Fibroblast of skin of abdomen (primary cell): ENCODE measurements around the gene SHB.

ENCODE experiments used
- DNase-seq: peaks from one replicate; pipeline ENCODE4 v3.0.0-alpha.2; 2013

Gene SHB

DNA sequence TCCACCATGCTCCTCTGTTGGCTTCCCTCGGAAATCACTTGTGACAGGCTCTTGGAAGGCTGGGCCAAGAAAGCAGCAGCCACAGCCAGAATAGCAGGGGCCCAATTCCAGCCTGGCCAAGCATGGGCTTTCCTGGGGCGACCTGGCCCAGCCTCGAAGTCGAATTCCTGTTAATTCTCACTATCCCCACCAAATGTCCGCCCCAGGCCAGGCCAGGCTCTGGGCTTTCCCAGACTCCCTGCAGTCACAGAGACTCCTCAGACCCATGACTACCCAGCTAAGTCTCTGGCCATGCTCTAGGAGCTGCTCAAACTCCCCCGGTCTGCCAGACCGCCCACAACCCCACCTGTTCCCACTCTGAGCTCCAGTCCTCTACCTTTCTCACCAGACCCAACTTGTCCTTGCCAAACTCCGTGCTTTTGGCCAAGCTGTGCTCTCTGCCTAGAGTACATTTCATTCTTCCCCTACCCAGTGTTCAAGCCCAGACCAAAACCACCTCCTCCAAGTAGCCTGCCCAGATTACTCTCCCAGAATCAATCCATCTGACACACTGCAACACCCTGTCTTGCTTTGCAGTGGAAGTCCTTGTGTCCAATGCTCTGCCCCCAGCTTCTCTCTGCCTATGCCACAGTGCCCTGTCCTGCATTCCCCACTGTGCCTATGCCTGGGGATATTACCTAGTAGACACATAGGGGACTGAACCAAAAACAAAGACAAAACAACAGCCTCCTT is 26.2 kb downstream of the SHB start:
- DNase-seq, result no peak

DNA sequence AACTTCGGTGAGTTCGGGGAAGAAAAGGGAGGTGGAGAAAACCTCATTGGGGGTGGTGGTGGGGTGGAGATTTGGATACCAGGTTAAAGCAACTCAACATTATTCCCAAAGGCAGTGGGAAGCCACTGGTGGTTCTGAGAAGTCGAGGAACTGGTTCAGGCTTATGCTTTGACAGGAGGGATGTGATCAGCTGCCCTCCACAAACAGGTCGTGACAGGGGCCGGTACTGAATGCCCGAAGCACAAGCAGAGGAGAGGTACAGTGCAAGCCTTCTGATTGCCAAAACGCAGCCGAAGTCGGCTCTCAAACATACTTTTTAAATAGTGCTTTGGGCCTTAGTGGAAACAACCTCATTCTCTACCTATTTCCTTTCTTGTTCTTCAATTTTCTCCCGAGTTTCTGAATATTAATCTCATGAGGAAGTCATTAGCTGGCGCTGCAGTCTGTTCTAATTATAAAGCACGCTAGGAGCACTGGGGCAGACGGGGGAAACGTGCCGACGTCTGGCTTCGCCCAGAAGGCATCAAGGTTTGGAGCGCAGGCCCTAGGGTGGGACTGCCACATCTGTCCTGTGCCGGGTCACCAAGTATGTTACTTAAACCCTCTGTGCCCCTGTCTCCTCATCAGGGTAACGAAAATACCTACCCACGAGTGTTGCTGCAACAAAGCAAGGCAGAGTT is 27.3 kb downstream of the SHB start:
- DNase-seq, result no peak

DNA sequence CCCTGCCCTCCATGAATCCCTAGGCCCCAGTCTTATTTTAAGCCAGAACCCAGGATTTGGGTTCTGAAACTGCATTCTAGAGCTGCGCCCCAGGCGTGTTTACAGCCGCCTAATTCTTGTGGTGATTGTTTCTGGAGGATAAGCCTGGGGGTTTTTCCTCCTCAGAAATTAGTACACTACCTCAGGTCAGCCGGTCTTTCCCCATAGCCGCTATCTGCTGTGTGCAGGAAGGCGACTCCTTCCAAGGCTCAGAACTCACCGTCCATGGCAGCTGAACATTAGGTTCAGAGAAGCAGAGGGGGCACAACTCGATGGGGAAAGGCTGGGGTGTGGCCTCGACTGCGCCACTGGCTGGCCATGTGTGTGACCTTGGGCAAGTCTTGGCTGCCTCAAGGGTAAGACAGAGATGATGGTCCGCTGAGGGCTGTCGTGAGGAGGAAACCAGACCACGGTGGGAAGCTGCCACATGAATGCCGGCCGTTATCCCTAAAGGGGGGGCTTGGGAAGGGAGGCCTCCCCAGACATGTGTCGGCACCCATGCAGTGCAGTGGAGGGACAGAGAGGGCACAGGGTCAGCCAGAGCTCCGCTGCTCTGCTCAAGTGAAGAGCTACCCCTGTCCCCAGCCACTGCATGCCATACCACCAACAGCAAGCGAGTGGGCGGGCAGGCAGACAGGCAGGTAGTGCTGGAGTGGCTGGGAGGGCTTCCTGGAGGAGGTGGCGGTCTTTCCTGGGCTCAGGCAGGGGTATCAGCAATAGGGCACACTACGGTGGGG is 28.9 kb downstream of the SHB start:
- no peak for DNase-seq

DNA sequence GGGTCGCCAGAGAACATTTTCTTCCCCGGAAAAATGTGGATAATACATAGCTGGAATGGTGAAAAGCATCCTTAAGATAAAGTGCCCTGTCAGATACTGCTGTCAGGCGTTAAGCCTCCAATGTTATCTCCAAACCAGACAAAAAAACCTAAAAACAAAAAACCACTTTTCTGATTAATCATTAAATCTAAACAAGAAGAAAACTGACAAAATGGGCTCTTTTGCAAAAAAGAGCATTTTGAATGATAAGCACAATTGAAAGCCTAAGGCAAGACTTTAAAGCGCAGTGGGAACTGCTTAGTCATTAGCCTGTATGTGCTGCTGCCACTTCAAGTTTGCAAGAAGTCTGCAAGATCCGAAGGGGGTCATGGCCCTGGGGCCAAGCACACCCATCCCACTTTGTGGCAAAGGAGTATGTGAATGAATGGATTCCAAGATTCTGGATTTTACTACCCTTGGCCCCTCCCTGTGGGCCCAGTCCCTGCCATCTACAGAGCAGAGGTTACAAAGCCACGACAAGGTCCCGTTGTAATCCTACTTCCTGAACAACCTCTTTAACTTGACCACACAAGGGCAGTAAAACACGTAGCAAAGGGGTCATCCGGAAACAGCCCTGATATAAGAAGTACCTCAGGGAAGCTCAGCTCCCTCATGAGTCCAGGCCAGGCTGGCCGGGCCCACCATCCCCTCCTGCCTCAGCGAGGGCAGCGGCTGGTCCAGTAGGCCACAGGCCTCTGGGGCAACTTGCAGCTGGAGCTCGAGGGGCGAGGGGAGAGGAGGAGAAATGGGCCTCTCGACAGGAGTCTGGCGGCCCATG is 29.7 kb downstream of the SHB start:
- DNase-seq, result no peak

DNA sequence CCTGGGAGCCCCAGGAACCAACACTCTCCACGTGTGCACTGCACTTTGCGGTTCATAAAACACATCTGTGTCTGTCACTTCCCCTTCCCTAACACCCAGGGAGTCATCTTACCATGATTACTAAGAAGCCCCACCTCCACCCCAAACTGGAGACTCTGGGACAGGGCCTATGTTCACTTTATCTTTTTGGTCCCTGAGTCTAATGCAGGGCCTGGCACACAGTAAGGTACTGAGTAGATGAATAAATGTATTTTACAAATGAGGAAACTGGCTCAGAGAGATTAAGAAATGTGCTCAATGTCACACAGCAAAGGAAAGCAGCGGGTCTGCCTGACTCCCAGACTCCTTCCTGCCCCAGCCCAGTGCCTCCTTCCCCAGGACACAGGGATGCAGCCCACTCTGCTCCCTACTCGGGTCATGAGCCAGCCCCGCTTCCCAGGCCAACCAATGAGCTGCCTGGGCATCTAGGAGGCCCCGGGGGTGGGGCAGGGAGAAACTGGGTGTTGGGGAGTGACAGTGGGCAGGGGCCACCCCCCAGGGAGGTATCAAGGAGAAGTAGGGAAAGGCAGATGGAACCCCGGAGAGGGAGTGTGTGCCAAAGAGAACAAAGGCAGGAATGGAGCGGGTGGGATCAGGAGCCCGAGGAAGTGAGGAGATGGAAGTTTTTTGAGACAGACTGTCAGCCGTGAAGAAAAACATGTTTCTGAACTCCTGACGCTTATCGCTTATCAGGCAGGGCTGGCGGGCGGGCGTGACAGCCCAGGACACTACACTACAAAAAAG is 30.5 kb downstream of the SHB start:
- peak; percentile 45 for DNase-seq

DNA sequence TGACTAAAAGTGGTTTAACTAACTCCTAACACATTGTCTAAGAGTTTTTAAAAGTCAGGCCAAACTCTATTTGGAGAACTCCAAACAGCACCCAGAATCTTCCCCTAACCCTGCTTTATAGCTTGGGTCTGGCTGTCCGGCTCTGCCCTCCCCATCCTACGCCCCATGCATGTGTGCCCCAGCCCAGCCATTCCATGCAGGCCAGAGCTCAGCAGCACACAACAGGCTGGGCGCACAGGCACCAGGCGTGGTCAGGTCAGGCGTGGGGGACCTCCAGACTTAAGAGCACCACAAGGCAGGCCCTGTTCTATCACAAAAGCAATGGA is 31.1 kb downstream of the SHB start:
- DNase-seq, result no peak

DNA sequence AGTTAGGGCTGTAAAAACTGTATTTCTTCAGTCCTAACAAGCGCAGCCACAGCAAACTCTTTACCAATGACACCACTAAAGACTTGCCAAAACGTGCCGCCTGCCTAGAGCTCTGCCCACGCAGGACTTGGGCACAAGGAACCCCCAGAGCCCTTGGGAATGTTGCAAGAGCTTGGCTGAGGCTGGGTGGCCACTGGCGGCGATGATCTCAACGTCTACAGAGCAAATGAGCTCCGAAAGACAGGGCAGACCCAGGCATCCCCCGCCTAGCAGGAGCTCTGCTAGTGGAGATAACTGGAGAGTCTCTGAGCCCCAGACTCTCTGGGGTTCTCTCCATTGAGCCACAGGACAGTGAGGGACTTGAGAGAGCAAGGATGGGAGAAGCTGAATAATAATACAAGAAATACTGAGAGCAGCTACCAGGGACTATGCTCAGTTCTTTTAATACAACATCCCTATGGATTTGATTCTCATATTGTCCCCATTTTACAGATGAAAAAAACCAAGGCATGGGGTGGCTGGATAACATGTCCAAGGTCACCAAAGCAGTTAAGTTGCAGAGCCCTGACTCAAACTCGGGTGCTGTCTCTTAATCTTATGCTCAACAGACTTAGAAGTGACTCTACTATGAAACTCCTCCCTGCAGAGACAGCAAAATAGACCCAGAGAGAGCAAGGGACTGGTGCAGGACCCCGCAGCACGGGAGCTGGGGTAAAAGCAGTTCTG is 32.5 kb downstream of the SHB start:
- peak; percentile 60 for DNase-seq

DNA sequence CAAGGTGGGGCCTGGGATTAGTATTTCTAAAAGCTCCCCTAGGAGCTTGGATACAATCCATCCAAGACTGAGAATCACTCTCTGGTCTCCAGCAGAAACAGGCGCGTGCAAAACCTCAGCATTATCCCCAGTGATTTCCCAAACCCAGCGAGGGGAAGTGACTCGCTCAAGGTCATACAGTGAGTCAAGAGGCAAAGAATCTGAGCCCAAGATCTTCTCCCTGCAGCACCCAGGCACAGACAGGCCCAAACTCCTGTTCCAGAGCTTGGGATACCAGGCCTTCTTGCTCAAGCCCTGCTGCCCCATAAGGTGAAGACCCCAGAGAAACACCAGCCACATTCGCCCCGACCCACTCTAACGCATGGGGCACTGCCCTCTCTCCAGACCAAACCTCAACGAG is 33.2 kb downstream of the SHB start:
- DNase-seq, result peak; percentile 88

DNA sequence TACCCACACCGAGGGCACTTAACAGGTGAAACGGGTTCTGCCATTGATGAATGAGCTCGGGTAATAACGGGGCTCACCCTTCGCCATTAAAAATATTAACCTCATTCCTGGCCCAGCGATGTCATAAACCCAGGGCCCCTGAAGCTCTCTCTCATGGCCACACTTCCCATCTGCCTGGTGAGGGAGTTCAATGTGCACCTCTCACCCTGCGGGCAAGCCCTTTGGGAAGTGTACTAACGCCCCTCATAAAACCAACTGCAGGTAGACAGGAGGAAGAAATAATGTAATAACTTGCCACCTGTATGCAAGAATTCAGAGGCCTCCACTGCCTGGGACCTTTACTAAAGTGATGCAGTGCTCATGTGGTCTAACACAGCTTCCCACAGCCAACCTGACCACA is 35.1 kb downstream of the SHB start:
- DNase-seq, result no peak

DNA sequence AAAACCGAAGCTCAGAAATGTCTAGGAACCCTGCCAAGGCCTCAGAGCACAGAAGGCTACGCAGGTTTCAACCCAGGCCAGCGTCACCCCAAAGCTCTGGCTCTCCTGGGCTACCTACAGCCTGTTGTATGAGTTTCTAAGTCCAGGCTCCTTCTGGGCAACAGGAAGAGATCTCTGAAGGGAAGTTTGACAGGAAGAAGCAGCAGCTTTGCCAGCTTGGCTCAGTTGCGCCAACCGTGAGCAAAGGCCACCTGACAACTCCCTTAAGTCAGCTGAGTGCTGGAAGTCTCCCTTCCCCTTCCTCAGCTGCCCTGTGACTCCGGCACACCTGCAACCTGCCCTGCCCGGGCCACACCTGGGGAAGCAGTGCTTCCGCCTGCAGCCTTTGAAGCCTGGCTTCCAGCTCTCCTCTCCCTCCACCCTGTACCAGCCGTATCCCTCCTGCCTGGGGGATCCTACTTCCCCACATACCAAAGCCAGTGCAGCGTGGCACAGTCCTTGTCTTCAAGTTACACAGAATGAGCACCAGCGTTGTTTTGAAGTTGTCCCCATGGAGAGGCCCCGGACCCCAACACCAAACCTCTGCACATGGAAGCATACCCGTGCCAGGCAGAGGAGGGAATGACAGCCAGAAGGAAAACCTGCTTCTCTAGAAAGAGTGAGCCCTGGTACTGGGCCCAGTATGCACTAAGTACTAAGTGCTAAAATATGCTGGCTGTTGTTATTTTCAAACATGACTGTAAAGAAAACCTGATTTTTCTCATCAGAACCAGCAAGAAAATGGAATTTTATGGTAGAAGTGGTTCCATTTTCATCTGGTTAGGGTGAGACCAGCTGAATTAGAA is 36.5 kb downstream of the SHB start:
- no peak for DNase-seq

DNA sequence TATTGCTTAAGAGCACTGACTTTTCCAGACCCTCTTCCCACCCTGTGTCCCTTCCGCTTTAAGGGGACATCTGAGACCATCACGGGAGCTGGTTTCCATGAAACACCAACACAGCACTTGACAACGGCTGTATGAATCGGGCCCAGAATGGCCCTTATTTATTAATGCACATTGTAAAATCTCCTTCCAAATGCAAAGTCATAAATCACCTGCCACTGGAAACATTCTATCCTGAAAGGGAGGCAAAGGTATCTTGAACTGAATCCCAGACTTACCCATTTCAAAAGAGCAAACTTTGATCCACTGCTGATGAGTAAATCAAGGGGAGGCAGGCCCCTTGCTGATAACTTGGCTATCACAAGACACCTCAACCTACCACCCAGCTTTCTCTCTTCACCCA is 37.4 kb downstream of the SHB start:
- DNase-seq, result no peak

DNA sequence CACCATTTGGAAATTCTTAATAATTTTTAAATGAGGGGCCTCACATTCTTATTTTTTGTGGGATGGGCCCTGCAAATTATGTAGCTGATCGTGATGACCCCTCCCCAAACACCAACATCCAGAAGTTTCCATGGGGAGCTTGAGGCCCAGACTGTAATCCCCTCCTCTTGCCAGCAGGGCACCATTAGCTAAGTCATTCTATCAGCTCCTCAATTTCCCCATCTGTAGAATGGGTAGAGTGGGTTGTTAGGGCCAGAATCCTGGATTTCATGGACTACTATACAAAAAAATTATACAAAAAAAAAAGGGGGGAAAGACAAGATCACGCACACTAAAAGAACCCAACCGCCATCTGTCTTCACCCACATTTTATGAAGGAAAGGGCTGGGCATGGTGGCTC is 38.4 kb downstream of the SHB start:
- no peak for DNase-seq

DNA sequence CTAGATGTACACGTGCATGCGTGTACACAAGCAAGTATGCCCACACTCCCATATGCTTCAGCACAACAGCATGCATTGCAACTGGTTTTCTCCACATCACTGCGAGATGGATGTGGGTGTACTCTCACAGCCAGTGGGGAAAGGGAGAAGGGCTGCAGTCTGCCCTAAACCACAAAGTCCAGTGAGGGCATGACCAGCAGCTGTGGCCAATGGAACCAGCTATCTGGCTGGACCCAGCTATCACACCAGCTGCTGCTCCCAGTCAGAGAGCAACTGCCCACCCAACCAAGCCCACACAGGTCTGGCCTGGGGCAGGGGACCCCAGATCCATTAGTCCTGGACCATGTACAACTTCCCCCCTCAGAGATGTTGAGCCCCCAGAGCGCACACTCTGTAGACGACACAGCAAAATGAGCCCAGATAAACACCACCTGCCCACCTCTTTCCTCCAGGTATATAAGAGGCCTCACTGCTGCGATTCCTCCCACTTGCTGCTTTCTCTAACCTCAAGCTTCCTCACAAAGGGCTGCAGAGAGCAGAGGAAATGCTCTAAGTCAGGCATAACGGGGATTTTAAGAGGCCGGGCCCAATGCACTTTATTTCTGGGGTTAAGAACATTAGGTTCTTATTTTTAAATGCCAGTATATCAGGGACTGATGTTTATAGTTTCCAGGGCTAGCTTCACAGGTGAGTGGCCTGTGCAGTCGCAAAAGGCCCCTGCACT is 39.0 kb downstream of the SHB start:
- DNase-seq, result no peak

DNA sequence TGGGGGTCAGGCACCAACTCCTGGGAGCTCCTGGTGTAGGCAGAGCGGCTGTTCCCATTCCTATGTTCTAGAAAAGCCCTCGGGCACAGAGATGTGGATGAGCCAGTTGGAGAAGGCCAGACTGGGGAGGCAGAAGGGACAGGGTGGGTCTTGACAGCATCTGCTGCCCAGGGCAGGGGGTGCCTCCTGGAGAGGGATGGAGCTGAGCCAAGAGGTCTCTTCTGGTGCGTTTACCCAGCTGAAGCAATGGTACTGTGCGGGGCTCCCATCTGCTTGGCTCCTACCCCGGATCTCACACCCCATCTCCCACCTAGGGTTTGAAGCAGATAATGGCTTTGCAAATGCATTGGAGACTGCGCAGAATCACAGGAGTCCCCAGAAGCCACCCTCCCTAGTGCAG is 41.3 kb downstream of the SHB start:
- DNase-seq, result no peak

DNA sequence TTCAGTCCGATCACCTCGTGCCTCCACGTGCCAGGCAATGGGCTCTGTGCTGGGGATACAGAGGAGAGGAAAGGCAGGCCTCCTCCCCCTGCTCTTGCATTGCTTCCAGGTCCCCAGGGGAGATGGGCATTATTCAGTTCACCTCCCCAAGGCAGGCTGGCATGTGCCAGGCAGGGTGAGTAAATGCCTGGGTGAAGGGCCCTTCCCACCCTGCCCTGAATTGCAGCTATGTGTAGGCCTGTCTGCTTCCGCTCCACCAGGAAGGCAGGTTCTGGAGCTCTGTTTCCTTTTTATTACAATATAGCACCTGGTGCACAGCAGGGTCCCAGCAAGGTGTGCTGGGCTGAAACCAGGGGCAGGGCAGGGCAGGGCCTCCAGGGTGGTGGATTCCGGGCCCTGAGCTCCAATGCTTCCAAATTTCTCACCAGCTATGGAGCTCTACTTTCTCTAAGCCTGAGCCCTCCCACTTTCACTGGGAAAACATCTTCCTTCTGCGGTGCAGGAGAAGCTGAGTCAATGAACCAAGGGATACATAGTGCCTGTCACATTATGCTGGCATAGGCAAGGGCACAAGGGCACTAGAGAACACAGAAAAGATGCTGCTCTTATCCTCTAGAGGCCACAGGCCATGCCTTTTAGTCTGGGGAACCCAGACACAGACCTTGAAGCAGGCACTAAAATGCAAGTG is 42.0 kb downstream of the SHB start:
- DNase-seq, result no peak

DNA sequence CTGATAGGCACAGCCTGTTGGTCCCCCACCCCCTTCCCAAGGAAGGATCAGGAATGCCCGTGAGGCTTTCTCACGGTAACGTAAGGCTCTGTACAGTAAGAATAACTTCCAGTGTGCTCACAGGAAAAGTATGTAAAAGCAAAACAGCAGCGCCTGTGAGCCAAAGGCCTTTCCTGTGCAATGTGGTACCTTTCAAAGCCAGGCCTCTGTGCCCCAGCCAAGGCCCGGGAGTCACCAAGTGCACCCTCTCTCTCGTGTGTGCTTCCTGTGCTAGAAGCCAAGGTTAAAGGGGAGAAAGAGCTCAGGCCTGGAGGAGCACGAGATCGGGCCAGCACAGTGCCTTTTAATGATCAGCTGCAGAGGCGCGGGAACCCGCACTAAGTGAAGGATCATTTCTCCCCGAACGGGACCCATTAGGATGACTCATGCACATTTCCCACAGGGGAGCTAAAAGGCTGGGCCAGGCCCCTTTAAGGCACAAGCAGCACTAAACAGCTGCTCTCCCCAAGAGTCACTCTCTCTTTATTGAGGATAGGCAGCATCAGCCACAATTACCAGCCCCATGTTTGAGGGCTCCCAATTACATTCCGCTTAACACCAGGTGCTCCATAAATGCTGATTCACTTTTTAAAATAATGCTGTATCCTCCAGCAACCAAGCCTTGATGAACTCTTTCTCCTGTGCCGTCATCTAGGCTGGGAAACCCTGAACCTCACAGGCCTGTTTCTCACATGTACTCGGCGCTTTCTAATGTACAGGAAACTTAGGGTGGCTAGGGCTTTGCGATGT is 42.8 kb downstream of the SHB start:
- peak; percentile 92 for DNase-seq

DNA sequence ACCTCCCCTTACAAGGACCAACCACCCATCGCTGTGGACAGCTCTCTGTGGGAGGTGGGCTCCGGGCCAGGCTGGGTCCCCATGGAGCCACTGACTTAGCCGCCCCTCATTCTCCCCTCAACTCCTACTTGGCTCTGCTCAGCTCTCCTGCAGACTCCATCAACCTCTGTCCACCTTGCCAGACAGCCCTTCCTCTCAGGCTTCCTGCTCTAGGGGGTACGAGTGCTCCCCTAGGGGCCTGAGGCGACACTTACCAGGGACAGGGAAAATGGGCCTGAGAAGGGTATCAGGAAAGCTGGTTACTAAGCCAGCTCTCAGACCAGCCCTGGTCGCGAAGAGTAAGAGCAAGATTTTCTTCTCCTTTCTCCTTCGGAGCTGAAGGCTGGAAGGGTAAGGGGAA is 43.9 kb downstream of the SHB start:
- DNase-seq, result no peak

DNA sequence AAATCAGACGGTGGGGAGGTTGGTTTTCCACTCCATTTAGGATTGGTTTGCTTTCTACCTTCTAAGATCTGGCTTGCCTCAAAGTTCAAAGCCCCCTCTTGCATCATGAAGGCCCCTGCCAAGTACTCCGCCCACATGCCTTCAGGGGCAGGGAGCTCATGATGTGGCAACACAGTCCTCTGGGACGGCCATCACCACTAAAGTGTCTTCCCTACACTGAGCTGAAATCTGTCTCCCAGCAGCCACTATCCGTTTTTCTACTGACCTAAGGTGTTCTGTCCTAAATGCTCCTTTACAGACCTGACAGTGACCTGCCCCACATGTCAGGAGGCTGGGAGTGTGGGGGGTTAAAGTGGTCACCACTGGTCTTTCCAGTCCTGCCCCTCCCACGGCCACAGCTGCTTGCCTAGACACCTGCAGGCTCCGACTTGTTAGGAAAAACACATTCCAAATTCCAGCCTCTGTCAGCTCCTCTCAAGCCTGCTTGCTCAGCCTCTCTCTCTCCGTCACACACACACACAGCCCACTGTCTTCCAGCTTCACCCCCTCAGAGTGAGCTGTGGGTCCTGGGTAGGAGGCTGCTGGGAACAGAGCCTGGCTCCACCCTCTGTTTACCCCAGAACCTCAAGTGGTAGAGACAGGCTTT is 44.9 kb downstream of the SHB start:
- peak; percentile 53 for DNase-seq
